SH-SY5Y (cell line): ENCODE data around the gene ADGRA3.

ENCODE experiments used
- GATA2 ChIP-seq: IDR thresholded peaks from 2 replicates; pipeline ENCODE4 v1.6.1; 2011; ENCODE audit warnings: mild to moderate bottlenecking, low read depth, low read length
- GATA3 ChIP-seq: IDR thresholded peaks from 2 replicates; pipeline ENCODE4 v1.6.1; 2011; ENCODE audit warnings: low read depth, mild to moderate bottlenecking, low read length, moderate library complexity

DNA sequence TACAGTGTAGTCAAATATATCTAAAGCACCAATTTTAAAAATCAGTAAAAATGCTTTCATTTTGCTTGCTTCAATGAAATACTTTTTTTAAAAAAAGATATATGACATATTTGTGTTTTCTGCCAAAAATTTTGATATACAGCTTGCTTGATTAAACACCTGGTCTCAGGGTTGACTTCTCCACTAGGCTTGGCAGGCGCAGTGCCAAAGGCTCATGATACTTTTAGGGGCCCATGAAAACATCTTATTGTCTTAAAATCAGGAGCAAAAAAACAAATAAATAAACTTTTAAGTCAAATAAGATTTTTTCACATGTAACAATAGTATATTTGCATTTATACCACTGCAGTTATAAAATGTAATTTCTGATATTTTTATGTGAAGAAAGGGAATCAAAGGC lies 95.6 kb downstream of the ADGRA3 start:
- no peak for TF ChIP-seq GATA3
- no peak for TF ChIP-seq GATA2
